Astrocyte (in vitro differentiated cells and primary cell): ENCODE data around the gene ZBTB38. TPM values are rescaled to one million over a fixed set of nuclear protein-coding genes. Genes with fewer than 3 reads are reported as not detected.

ENCODE experiments used
- DNase-seq: peaks from one replicate; pipeline ENCODE4 v3.0.0-alpha.2; 2010; ENCODE audit warnings: low read depth
- FAIRE-seq: peaks from 2 replicates; lab custom pipeline; 2011; peaks lifted over from hg19 to GRCh38; lab: Jason Lieb, UNC
- H2AFZ ChIP-seq: 2 replicates; pipeline ENCODE4 v1.6.0; 2012; ENCODE audit warnings: low read depth, low read length, inconsistent platforms
- H3K27ac ChIP-seq: 2 replicates; pipeline ENCODE4 v1.5.1; 2011; ENCODE audit warnings: low read depth, low read length, inconsistent platforms
- H3K27me3 ChIP-seq: 2 replicates; pipeline ENCODE4 v1.6.0; 2011; ENCODE audit warnings: low read length, inconsistent platforms; ENCODE audit not compliant: insufficient read depth
- H3K36me3 ChIP-seq: 2 replicates; pipeline ENCODE4 v1.5.1; 2011; ENCODE audit warnings: low read length, inconsistent platforms; ENCODE audit not compliant: insufficient read depth
- H3K4me1 ChIP-seq: 2 replicates; pipeline ENCODE4 v1.5.1; 2011; ENCODE audit warnings: low read length, inconsistent platforms; ENCODE audit not compliant: insufficient read depth
- H3K4me2 ChIP-seq: 2 replicates; pipeline ENCODE4 v1.6.0; 2012; ENCODE audit warnings: low read length, inconsistent platforms
- H3K4me3 ChIP-seq: 2 replicates; pipeline ENCODE4 v1.5.1; 2011; ENCODE audit warnings: low read depth, mild to moderate bottlenecking, low read length, inconsistent platforms; ENCODE audit not compliant: insufficient read depth
- H3K79me2 ChIP-seq: 2 replicates; pipeline ENCODE4 v1.6.0; 2012; ENCODE audit warnings: mild to moderate bottlenecking, low read length, inconsistent platforms; ENCODE audit not compliant: insufficient read depth
- H3K9ac ChIP-seq: 2 replicates; pipeline ENCODE4 v1.6.0; 2012; ENCODE audit warnings: mild to moderate bottlenecking, low read length, inconsistent platforms
- H3K9me3 ChIP-seq: 2 replicates; pipeline ENCODE4 v1.5.1; 2012; ENCODE audit warnings: low read depth, mild to moderate bottlenecking, low read length, inconsistent platforms; ENCODE audit not compliant: insufficient read depth
- H4K20me1 ChIP-seq: 2 replicates; pipeline ENCODE4 v1.6.0; 2012; ENCODE audit warnings: low read length, inconsistent platforms; ENCODE audit not compliant: insufficient read depth
- H3K27ac Mint-ChIP-seq: one replicate; pipeline ENCODE4 v1.8.0; 2021; ENCODE audit warnings: mild to moderate bottlenecking, mixed read lengths; ENCODE audit not compliant: unreplicated experiment
- H3K27me3 Mint-ChIP-seq: one replicate; pipeline ENCODE4 v1.8.0; 2021; ENCODE audit warnings: low read depth, mixed read lengths; ENCODE audit not compliant: unreplicated experiment
- H3K36me3 Mint-ChIP-seq: one replicate; pipeline ENCODE4 v1.8.0; 2021; ENCODE audit warnings: low read depth, mixed read lengths; ENCODE audit not compliant: unreplicated experiment
- H3K4me1 Mint-ChIP-seq: one replicate; pipeline ENCODE4 v1.8.0; 2021; ENCODE audit warnings: low read depth, mixed read lengths; ENCODE audit not compliant: unreplicated experiment
- H3K4me3 Mint-ChIP-seq: one replicate; pipeline ENCODE4 v1.8.0; 2021; ENCODE audit warnings: mild to moderate bottlenecking, moderate library complexity, mixed read lengths; ENCODE audit not compliant: unreplicated experiment
- H3K9me3 Mint-ChIP-seq: one replicate; pipeline ENCODE4 v1.8.0; 2021; ENCODE audit warnings: mild to moderate bottlenecking, mixed read lengths; ENCODE audit not compliant: unreplicated experiment
- EZH2 ChIP-seq: IDR thresholded peaks from 2 replicates; pipeline ENCODE4 v1.6.1; 2012; ENCODE audit warnings: mild to moderate bottlenecking, low read length, inconsistent platforms; ENCODE audit not compliant: insufficient read depth
- total RNA-seq: library from RNA; stranded (reverse); gene quantifications from 2 replicates; pipeline ENCODE4 v1.2.1, GENCODE V29; 2021
- TF ChIP-seq, protein P1 (sequence below): IDR thresholded peaks from 2 replicates; pipeline ENCODE4 v1.5.1; 2011; ENCODE audit warnings: low read depth, mild to moderate bottlenecking, inconsistent platforms, low read length, moderate library complexity; ENCODE audit not compliant: insufficient read depth

Gene ZBTB38
- total RNA-seq, 1 donor from 2014 or later, result 57.6 TPM

DNA sequence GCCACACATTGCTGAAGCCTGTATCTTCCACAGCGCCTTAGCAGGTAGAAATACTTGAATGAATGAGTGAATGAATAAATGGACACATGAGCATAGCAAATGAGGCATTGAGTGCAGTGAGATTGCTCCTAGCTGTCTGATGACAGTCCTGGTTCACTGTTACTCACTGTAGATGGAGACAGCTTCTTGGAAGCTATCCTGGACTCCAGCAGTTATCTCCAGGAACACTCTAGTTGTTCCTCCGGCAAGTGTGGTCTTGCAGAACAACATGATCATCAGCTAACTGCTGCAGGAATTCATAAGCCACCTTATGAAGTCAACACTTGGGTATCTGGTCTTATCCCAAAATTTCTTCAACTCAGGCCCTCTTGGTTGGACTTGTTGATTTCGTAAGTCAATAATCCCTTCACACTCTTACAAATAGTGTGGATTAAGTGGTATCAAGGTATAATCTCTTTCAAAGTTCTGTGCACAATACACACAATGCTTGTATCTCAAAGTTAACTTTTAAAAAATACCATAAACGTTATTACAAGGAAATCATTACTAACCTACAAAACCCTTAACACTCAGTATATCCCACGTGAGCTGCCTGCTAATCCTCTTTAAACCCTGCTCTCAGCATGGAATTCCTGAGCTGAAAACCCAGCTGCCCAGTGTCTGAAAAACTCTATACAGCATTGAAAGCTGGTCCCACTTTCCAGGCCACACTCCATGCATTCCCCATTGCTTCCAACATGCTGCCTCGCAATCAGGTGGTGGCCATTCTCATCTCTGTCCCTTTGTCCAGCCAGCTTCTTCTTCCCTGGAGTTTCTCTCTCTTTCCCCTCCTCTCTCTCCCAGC, 14.4 kb upstream of the ZBTB38 start:
- Histone ChIP-seq H3K36me3 (no peaks in the 10 kb centered on the region), H3K27ac (no peak overlapping the region), H3K4me1 (no peaks in the 10 kb centered on the region), H3K4me3 (no peak overlapping the region), H3K27me3 (peaks cover 3% of the 10 kb centered on the region), H3K79me2 (no peaks in the 10 kb centered on the region), H3K9me3 (no peaks in the 10 kb centered on the region), H3K9ac (no peak overlapping the region), H4K20me1 (no peaks in the 10 kb centered on the region), H2AFZ (no peak overlapping the region), H3K4me2 (no peak overlapping the region)
- TF ChIP-seq, protein P1, sequence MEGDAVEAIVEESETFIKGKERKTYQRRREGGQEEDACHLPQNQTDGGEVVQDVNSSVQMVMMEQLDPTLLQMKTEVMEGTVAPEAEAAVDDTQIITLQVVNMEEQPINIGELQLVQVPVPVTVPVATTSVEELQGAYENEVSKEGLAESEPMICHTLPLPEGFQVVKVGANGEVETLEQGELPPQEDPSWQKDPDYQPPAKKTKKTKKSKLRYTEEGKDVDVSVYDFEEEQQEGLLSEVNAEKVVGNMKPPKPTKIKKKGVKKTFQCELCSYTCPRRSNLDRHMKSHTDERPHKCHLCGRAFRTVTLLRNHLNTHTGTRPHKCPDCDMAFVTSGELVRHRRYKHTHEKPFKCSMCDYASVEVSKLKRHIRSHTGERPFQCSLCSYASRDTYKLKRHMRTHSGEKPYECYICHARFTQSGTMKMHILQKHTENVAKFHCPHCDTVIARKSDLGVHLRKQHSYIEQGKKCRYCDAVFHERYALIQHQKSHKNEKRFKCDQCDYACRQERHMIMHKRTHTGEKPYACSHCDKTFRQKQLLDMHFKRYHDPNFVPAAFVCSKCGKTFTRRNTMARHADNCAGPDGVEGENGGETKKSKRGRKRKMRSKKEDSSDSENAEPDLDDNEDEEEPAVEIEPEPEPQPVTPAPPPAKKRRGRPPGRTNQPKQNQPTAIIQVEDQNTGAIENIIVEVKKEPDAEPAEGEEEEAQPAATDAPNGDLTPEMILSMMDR, result no peak
- no peak for TF ChIP-seq EZH2
- no peak overlapping the region for H3K27ac Mint-ChIP-seq
- H3K36me3 Mint-ChIP-seq, result no peaks in the 10 kb centered on the region
- DNase-seq (no peak), FAIRE-seq (peak; percentile 50)
- peaks cover 2% of the 10 kb centered on the region for H3K4me1 Mint-ChIP-seq
- H3K27me3 Mint-ChIP-seq, result peaks cover 3% of the 10 kb centered on the region
- no peak overlapping the region for H3K4me3 Mint-ChIP-seq
- H3K9me3 Mint-ChIP-seq, result no peaks in the 10 kb centered on the region

DNA sequence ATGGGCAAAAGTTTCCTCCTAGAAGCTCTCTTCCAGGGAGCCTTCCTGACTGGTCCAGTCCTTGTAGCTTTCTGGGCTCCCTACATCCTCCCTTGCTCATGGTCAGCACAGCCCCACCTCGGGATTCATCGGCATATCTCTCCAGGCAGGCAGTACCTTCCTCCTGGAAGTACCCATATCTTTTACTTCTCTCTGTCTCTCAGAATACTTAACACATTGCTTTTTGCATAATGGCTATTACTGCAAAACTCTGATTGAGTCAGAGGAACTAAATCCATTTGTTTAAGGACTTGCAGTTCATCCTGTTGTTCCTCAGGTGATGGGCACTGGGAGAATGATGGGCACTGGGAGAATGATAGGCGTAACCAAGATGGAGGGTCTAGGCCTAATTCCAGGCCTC, 13.8 kb upstream of the ZBTB38 start:
- Mint-ChIP-seq H3K4me1 (peaks cover 2% of the 10 kb centered on the region), H3K4me3 (no peak overlapping the region), H3K36me3 (no peaks in the 10 kb centered on the region), H3K27me3 (peaks cover 3% of the 10 kb centered on the region), H3K9me3 (no peaks in the 10 kb centered on the region), H3K27ac (no peak overlapping the region)
- no peaks in the 10 kb centered on the region for H3K9me3 ChIP-seq
- TF ChIP-seq, protein P1, result no peak
- no peak for TF ChIP-seq EZH2
- no peak overlapping the region for H3K4me3 ChIP-seq
- H3K4me2 ChIP-seq, result no peak overlapping the region
- DNase-seq (no peak), FAIRE-seq (no peak)
- no peaks in the 10 kb centered on the region for H3K79me2 ChIP-seq
- no peaks in the 10 kb centered on the region for H3K4me1 ChIP-seq
- no peak overlapping the region for H3K27ac ChIP-seq
- H3K27me3 ChIP-seq, result peaks cover 3% of the 10 kb centered on the region
- no peaks in the 10 kb centered on the region for H4K20me1 ChIP-seq
- no peak overlapping the region for H3K9ac ChIP-seq
- H2AFZ ChIP-seq, result no peak overlapping the region
- H3K36me3 ChIP-seq, result no peaks in the 10 kb centered on the region

DNA sequence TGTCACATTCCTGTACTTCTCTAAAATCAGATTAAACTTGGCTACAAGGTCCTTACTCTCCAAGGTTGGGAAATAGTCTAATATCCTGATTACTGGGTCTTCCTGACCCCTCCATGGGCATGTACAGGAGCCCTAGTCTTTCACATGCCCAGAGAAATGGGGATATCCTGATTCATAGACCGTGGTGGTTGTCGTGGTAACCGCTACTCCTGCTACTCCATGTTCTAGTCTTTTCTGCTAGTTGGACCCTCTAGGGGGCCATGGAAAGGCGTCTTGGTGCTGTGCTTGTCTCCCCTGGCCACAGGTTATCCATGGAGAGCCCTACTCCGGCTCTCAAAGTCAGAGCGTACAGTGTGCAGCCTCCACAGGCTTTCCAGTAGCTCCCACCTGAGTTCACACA, 13.1 kb upstream of the ZBTB38 start:
- peaks cover 2% of the 10 kb centered on the region for H3K4me1 Mint-ChIP-seq
- H3K4me3 Mint-ChIP-seq, result no peak overlapping the region
- TF ChIP-seq, protein P1, result no peak
- TF ChIP-seq EZH2, result no peak

More for the DNA sequence above, 13.1 kb upstream of the ZBTB38 start:
- FAIRE-seq, result no peak
- no peaks in the 10 kb centered on the region for H3K36me3 Mint-ChIP-seq
- no peaks in the 10 kb centered on the region for H3K36me3 ChIP-seq
- peaks cover 3% of the 10 kb centered on the region for H3K27me3 Mint-ChIP-seq
- no peaks in the 10 kb centered on the region for H3K9me3 ChIP-seq
- no peak overlapping the region for H3K4me2 ChIP-seq
- no peaks in the 10 kb centered on the region for H3K4me1 ChIP-seq
- no peaks in the 10 kb centered on the region for H3K9me3 Mint-ChIP-seq
- H3K4me3 ChIP-seq, result no peak overlapping the region
- DNase-seq, result no peak
- H3K79me2 ChIP-seq, result no peaks in the 10 kb centered on the region
- no peak overlapping the region for H3K9ac ChIP-seq
- no peak overlapping the region for H3K27ac Mint-ChIP-seq
- no peak overlapping the region for H3K27ac ChIP-seq
- H3K27me3 ChIP-seq, result peaks cover 3% of the 10 kb centered on the region
- no peaks in the 10 kb centered on the region for H4K20me1 ChIP-seq
- H2AFZ ChIP-seq, result no peak overlapping the region
